Activated naive CD4-positive, alpha-beta T cell treated with anti-CD3 and anti-CD28 coated beads, Interleukin-2, amount 10 ng/mL, durations not matched to agents 7 days and 5 days (primary cell): ENCODE measurements around the gene PRKAG2.
"Not testable (repeated sequence)": the region's sequence is repeated elsewhere in the genome, so short reads cannot be mapped to it uniquely, and the experiment has no call there.

Experiments
- CTCF ChIA-PET: fragments of 350-600 bp; sonication (Branson Sonifier 250); formaldehyde crosslinking; loops from one replicate; lab custom pipeline; 2021; ENCODE audit warnings: antibody characterized with exemption; lab: Charles Lee
- DNase-seq: peaks from one replicate; pipeline ENCODE4 v3.0.0-alpha.2; 2020
- H3K27ac Mint-ChIP-seq: one replicate; pipeline ENCODE4 v1.8.0; 2021; ENCODE audit warnings: mild to moderate bottlenecking, moderate library complexity, mixed read lengths
- H3K27me3 Mint-ChIP-seq: one replicate; pipeline ENCODE4 v1.8.0; 2021; ENCODE audit warnings: mild to moderate bottlenecking, mixed read lengths
- H3K36me3 Mint-ChIP-seq: one replicate; pipeline ENCODE4 v1.8.0; 2021; ENCODE audit warnings: mixed read lengths
- H3K4me1 Mint-ChIP-seq: one replicate; pipeline ENCODE4 v1.8.0; 2021; ENCODE audit warnings: mixed read lengths
- H3K4me3 Mint-ChIP-seq: one replicate; pipeline ENCODE4 v1.8.0; 2021; ENCODE audit warnings: mild to moderate bottlenecking, moderate library complexity, mixed read lengths
- H3K9me3 Mint-ChIP-seq: one replicate; pipeline ENCODE4 v1.8.0; 2021; ENCODE audit warnings: mixed read lengths

PRKAG2 gene

DNA sequence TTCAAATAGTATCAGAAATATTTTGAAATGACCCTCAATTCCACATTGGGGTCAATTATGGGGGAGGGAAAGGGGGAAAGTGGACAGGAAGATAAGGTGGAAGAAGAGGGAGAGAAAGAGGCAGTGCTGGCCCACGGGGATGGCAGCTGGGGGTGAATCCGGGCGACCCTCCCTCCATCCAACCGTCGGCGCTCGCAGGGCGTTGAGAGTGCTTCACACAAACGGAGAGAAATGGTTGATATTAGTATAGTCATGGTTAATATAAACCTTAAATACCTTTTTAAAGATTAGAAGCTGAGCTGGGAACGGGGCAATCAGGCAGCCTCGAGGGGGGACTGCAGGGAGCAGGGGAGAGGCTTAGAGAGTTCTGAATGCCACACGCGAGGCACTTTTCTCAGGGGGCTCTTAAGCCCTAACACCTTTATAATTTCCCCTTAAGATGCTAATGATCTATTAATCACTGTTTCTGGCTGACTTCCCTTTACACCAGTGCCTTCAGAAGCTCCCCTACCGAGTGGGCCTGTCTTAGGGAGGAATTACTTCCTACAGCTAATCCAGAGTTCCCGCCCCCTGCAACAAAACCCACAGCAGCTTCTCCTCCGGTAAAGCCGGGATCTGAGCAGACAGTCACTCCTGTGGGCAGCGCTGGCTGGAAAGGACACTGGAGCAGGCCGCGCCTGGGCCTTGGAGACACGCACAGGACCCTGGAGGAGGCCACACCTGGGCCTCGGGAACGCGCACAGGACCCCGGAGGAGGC is 39.5 kb downstream of the PRKAG2 start:
- H3K27me3 Mint-ChIP-seq = peaks cover 4% of the 10 kb centered on the region
- H3K36me3 Mint-ChIP-seq = no peaks in the 10 kb centered on the region
- no peak overlapping the region for H3K4me3 Mint-ChIP-seq
- H3K9me3 Mint-ChIP-seq = no peaks in the 10 kb centered on the region
- CTCF ChIA-PET = no interaction called here
- H3K27ac Mint-ChIP-seq = no peak overlapping the region
- DNase-seq = no peak
- H3K4me1 Mint-ChIP-seq = peaks cover 59% of the 10 kb centered on the region

DNA sequence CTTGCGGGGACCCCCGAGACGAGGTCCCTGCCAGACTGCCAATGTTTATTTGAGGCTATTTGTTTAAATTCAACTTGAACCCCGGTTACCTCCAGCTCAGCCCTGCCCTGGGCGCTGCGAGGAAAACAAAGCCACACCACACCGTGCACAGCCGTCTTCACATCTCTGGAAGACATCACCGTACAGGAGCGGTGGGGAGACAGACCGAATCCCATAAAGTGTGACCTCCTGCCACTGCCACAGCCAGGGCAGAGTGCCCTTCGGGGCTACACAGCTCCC is 40.0 kb downstream of the PRKAG2 start:
- CTCF ChIA-PET = no interaction called here
- no peak for DNase-seq
- H3K4me3 Mint-ChIP-seq = no peak overlapping the region
- no peaks in the 10 kb centered on the region for H3K9me3 Mint-ChIP-seq
- H3K27me3 Mint-ChIP-seq = peaks cover 5% of the 10 kb centered on the region
- peaks cover 59% of the 10 kb centered on the region for H3K4me1 Mint-ChIP-seq
- no peaks in the 10 kb centered on the region for H3K36me3 Mint-ChIP-seq
- no peak overlapping the region for H3K27ac Mint-ChIP-seq

DNA sequence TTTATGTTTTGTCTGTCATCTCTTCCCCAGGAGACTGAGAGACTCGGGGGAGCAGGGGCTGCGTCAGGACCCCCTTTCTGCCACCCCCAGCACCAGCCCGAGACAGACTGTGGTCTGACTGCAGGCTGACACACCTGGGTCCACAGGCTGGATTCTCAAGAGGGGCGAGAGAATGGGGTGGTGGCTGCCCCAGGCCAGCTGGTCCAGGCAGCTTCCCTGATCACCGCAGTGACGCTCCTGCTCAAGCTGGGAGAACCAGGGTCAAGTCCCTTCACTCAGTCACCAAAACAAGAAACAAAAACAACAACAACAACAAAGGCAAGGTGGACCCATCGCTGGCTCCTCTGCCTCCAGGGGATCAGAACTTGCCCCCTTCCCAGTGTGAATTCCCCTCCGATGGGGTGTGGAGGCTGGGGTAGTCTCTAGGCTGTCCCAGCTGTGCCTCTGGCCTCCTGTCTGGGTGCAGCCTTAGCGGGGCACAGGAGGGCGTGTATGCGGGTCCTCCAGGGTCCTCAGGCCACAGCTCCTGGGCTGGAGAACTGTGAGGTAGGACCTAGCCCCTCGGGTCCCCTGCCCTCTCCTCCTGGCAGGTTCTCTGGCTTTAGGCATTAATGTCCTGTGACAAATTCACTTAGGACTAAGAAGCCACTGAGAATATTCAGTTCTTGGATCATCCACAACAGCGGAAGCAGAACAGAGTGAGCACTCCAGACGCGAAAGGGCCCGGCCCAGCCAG is 40.6 kb downstream of the PRKAG2 start:
- Mint-ChIP-seq H3K4me1 (peaks cover 59% of the 10 kb centered on the region), H3K27ac (no peak overlapping the region)
- CTCF ChIA-PET = no interaction called here

DNA sequence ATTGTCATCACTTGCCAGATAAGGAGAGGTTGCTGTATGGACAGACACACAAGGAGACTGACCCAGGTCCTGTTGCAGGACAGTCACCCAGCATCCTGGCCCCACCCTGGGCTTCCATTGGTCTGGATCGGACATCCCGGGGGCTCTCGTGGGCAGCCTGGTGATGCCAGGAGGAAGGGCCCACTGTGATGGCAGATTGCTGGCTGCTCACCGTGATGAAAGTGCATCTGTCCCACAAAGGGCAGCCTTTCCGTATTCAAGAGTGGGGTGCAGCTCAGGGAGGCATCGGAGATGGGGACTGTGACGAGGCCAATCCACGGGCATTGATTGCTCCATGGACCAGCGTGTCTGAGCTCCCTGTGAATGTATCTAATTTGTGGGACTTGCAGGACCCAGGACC is 41.3 kb downstream of the PRKAG2 start:
- no peaks in the 10 kb centered on the region for H3K36me3 Mint-ChIP-seq
- H3K9me3 Mint-ChIP-seq = no peaks in the 10 kb centered on the region

More for the DNA sequence above, 40.6 kb downstream of the PRKAG2 start:
- no peak for DNase-seq
- H3K4me3 Mint-ChIP-seq = no peak overlapping the region
- H3K9me3 Mint-ChIP-seq = no peaks in the 10 kb centered on the region
- peaks cover 9% of the 10 kb centered on the region for H3K27me3 Mint-ChIP-seq
- no peaks in the 10 kb centered on the region for H3K36me3 Mint-ChIP-seq

DNA sequence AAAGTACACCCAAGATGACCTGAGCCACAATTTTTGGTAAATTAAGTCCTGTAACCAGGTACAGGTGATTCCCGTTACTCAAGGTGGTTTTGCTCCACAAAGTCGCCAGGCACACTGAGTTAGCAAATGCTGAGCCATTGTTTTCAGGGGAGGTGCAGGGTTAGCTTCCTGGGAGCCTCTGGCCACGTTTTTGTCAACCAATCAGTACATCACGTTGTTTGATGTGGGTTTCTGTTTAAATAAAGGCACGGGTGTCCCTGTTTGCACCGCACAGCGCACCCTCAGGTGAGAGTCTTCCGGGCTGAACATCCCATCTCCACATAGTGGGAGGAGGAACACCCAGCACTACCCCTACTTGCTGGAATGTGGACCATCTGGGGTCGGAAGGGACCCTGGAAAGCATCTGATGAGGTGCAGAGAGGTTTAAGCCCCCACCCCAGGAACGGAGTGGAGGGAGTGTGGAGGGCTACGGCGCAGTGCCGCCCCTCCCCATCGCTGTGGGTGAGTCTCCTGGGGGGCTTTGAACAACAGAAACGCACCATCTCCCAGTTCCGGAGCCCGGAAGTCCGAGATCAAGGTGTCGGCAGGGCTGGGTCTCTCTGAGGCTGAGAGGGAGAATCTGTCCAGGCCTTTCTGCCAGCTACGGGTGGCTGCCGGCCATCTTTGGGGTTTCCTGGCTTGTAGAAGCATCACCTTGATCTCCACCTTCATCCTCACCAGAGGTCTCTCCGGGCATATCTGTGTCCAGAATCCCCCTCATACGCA is 42.5 kb downstream of the PRKAG2 start:
- CTCF ChIA-PET = no interaction called here
- H3K9me3 Mint-ChIP-seq = no peaks in the 10 kb centered on the region

More for the DNA sequence above, 41.3 kb downstream of the PRKAG2 start:
- CTCF ChIA-PET = no interaction called here
- no peak overlapping the region for H3K4me3 Mint-ChIP-seq
- no peak for DNase-seq
- no peak overlapping the region for H3K27ac Mint-ChIP-seq
- peaks cover 59% of the 10 kb centered on the region for H3K4me1 Mint-ChIP-seq
- peaks cover 9% of the 10 kb centered on the region for H3K27me3 Mint-ChIP-seq

DNA sequence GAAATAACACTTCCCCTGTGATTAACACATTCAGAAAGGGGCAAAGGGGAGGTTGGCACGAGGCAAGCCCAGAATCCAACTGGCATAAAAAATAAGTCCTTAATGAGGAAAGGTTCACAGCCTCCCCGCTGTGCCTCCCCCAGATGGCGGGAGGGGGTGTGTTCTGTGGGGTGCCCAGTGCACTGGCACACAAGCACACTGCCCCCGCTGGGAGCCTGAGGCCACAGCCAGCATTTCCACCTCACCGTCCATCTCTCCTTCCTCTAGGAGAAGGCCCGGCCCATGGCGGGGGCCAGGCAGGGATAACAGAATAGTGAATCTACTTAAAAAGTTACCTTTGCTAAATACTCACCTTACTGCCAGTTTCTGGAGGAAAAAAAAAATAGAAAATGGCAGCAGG is 43.2 kb downstream of the PRKAG2 start:
- peaks cover 42% of the 10 kb centered on the region for H3K4me1 Mint-ChIP-seq
- no peak for DNase-seq
- no peak overlapping the region for H3K27ac Mint-ChIP-seq
- CTCF ChIA-PET = no interaction called here
- no peak overlapping the region for H3K4me3 Mint-ChIP-seq
- H3K27me3 Mint-ChIP-seq = peaks cover 9% of the 10 kb centered on the region
- H3K9me3 Mint-ChIP-seq = no peaks in the 10 kb centered on the region
- no peaks in the 10 kb centered on the region for H3K36me3 Mint-ChIP-seq

More for the DNA sequence above, 42.5 kb downstream of the PRKAG2 start:
- H3K27ac Mint-ChIP-seq = no peak overlapping the region
- no peak overlapping the region for H3K4me3 Mint-ChIP-seq
- no peaks in the 10 kb centered on the region for H3K36me3 Mint-ChIP-seq
- H3K27me3 Mint-ChIP-seq = peaks cover 9% of the 10 kb centered on the region
- H3K4me1 Mint-ChIP-seq = peaks cover 50% of the 10 kb centered on the region
- DNase-seq = peak; percentile 41

- no peaks in the 10 kb centered on the region for H3K36me3 Mint-ChIP-seq
- H3K4me1 Mint-ChIP-seq = peaks cover 38% of the 10 kb centered on the region
- CTCF ChIA-PET = no interaction called here
- no peaks in the 10 kb centered on the region for H3K9me3 Mint-ChIP-seq
- H3K27ac Mint-ChIP-seq = no peak overlapping the region
- peaks cover 9% of the 10 kb centered on the region for H3K27me3 Mint-ChIP-seq
- no peak for DNase-seq
- H3K4me3 Mint-ChIP-seq = no peak overlapping the region
Measured at GRCh38 chr7:151833213-151833651, 43.7 kb downstream of the PRKAG2 start.

- H3K27ac Mint-ChIP-seq = no peak overlapping the region
- H3K9me3 Mint-ChIP-seq = no peaks in the 10 kb centered on the region
- H3K36me3 Mint-ChIP-seq = no peaks in the 10 kb centered on the region
- no peak overlapping the region for H3K4me3 Mint-ChIP-seq
- H3K27me3 Mint-ChIP-seq = peaks cover 9% of the 10 kb centered on the region
- CTCF ChIA-PET = no interaction called here
- H3K4me1 Mint-ChIP-seq = peaks cover 33% of the 10 kb centered on the region
- no peak for DNase-seq
Measured at GRCh38 chr7:151832656-151833055, 44.3 kb downstream of the PRKAG2 start.

DNA sequence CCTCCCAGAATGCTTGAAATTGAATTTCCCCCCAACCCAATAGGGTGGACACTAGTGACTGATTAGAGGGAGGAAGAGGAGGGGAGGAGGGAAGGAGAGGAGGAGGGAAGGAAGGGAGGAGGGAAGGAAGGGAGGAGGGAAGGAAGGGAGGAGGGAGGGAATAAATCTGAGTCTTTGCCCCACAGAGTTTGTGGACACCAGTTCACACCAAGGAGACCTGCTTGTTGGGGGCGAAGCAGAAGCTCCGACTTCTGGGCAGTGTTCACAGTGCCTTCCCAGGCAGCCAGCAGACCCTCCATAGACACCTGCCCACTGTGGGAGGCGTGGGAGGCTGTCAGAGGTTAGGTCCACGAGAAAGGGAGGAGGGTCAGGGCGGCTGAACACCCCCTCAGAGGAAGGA is 44.8 kb downstream of the PRKAG2 start:
- Mint-ChIP-seq H3K36me3 (no peaks in the 10 kb centered on the region), H3K27ac (no peak overlapping the region), H3K4me3 (no peak overlapping the region), H3K4me1 (peaks cover 30% of the 10 kb centered on the region), H3K9me3 (no peaks in the 10 kb centered on the region), H3K27me3 (peaks cover 9% of the 10 kb centered on the region)
- CTCF ChIA-PET = no interaction called here
- no peak for DNase-seq

DNA sequence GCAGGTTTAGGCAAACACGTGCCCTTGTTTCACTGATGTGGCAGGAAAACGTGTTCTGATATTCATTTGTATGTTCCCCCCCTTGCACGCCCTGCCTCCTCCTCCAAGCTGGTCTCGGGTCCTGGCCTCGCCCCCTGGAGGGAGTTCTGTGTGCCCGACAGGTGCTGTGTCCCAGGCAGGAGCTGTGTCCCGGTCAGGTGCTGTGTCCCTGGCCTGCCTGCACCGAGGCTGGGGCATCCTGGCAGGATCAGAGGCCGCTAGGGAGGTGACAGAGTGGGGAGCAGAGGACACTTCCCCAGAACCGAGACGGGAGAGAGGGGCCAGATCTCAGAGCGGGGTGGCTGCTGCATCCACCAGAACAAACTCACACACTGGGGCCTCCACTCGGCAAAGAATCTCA is 45.3 kb downstream of the PRKAG2 start:
- H3K4me1 Mint-ChIP-seq = peaks cover 30% of the 10 kb centered on the region
- CTCF ChIA-PET = no interaction called here
- no peak overlapping the region for H3K27ac Mint-ChIP-seq

DNA sequence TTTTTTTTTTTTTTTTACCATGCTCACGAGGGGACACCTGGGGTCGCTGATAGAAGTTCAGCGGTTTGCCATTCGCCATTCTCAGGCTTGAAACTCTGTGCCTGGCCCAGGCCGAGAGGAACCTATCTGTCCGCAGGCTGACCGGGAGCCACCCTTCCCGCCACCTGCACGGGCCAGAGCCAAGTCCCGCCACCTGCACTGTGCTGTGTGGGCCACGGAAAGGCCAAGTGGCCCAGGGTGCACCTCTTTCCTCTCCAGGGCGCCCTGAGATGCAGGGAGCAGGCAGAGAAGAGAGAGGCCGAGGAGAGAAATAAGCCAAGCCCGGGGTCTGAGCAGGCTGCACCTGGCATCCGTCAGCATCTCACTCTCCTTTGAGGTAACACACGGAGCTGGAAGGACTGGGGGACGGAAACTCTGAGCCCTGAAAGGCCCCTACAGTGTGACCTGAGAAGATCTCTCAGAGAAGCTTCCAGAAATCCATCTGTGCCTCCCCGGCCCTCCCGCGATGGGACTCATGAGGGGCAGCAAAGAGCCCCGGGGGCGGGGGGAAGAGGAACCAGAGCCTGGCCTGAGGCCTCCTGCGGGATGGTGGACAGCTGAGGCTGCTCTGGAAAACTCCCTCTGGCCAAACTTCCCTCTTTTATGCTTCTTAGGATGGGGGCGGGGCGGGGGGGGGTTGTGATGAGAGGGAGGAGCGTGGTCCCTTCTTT is 46.6 kb downstream of the PRKAG2 start:
- Mint-ChIP-seq H3K27me3 (peaks cover 9% of the 10 kb centered on the region), H3K36me3 (no peaks in the 10 kb centered on the region), H3K4me1 (peaks cover 24% of the 10 kb centered on the region), H3K27ac (no peak overlapping the region), H3K9me3 (no peaks in the 10 kb centered on the region), H3K4me3 (no peak overlapping the region)
- CTCF ChIA-PET = no interaction called here
- DNase-seq = no peak

More for the DNA sequence above, 45.3 kb downstream of the PRKAG2 start:
- no peak overlapping the region for H3K4me3 Mint-ChIP-seq
- H3K9me3 Mint-ChIP-seq = no peaks in the 10 kb centered on the region
- DNase-seq = no peak
- peaks cover 9% of the 10 kb centered on the region for H3K27me3 Mint-ChIP-seq
- no peaks in the 10 kb centered on the region for H3K36me3 Mint-ChIP-seq

- DNase-seq = no peak
- Mint-ChIP-seq H3K4me1 (peaks cover 20% of the 10 kb centered on the region), H3K27ac (no peak overlapping the region), H3K36me3 (no peaks in the 10 kb centered on the region), H3K4me3 (no peak overlapping the region), H3K9me3 (no peaks in the 10 kb centered on the region), H3K27me3 (peaks cover 9% of the 10 kb centered on the region)
- CTCF ChIA-PET = no interaction called here
Measured at GRCh38 chr7:151829707-151830106, 47.2 kb downstream of the PRKAG2 start.

GRCh38 chr7:151827620-151828019 is 49.3 kb downstream of the PRKAG2 start:
- Mint-ChIP-seq H3K27ac (no peak overlapping the region), H3K9me3 (no peaks in the 10 kb centered on the region), H3K4me1 (no peaks in the 10 kb centered on the region), H3K4me3 (no peak overlapping the region), H3K36me3 (no peaks in the 10 kb centered on the region), H3K27me3 (peaks cover 5% of the 10 kb centered on the region)
- CTCF ChIA-PET = no interaction called here
- no peak for DNase-seq

DNA sequence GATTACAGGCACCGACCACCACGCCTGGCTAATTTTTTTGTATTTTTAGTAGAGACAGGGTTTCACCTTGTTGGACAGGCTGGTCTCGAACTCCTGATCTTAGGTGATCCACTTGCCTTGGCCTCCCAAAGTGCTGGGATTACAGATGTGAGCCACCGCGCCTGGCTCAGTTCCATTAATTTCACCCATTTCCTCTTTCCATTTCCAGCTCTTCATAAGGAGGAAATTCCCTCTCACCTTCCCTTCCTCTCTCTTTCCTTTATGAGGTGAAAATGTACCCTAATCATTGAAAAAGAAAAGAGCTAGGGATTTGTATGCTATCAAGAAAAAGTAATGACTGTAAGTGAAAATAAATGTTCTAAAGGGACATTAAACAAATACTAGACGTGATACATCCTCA is 50.6 kb downstream of the PRKAG2 start:
- H3K36me3 Mint-ChIP-seq, H3K9me3 Mint-ChIP-seq, H3K27me3 Mint-ChIP-seq, H3K4me1 Mint-ChIP-seq, H3K4me3 Mint-ChIP-seq, H3K27ac Mint-ChIP-seq, DNase-seq, CTCF ChIA-PET: not testable (repeated sequence)
